Measurements from ENCODE around the gene PITRM1.
"Not testable (repeated sequence)": the region's sequence is repeated elsewhere in the genome, so short reads cannot be mapped to it uniquely, and the experiment has no call there.

The PITRM1 gene

GRCh38 chr10:3199488-3199887, 26.9 kb upstream of the PITRM1 start:
- in situ Hi-C loops (cut with HindIII; ENCODE audit: low pct_ligation_motif_present, low pct_unique_long_range_greater_than_20kb, low sequenced_read_pairs) = no loop called here
- DNase-seq = no peak

DNA sequence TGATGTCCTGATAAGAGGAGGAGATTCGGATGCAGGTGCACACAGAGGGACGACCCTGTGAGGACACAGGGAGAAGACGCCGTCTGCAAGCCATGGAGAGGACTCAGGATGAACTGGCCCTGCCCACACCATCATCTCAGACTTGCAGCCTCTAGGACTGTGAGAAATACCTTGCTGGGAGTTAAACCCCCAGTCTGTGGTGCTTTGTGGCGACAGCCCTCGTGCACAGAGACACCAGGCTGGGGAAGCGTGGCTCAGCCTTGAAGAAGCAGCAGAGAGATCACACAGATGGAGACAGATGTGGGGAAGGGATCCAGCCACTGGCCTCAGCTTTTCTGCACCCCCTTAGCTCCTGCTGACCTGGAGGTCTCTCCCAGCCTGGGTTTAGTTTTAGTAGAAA, 26.3 kb upstream of the PITRM1 start:
- in situ Hi-C loops (cut with HindIII; ENCODE audit: low pct_ligation_motif_present, low pct_unique_long_range_greater_than_20kb, low sequenced_read_pairs) = no loop called here
- no peak for DNase-seq

GRCh38 chr10:3197348-3198003, 24.9 kb upstream of the PITRM1 start:
- in situ Hi-C loops (cut with HindIII; ENCODE audit: low pct_ligation_motif_present, low pct_unique_long_range_greater_than_20kb, low sequenced_read_pairs) = no loop called here
- peak; percentile 86 for DNase-seq

DNA sequence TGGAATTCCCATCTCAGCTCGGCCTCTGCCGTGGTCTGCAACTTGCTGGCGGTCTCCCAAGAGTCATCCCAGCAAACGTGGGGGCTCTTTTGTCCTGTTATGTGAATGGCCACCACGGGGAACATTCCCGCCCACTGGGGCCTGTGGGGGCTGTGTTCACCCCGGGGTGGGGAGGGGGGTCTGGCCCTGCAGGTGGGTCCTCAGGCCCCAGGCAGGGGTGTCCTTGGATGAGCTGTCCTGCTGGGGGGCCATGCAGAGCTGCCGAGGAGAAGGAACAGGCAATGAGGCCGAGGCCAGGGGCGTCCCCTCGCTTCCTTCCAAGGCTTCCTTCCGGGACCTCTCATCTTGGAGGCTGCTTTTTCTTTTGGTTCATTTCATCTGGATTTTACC, 24.4 kb upstream of the PITRM1 start:
- in situ Hi-C loops (cut with HindIII; ENCODE audit: low pct_ligation_motif_present, low pct_unique_long_range_greater_than_20kb, low sequenced_read_pairs) = no loop called here

DNA sequence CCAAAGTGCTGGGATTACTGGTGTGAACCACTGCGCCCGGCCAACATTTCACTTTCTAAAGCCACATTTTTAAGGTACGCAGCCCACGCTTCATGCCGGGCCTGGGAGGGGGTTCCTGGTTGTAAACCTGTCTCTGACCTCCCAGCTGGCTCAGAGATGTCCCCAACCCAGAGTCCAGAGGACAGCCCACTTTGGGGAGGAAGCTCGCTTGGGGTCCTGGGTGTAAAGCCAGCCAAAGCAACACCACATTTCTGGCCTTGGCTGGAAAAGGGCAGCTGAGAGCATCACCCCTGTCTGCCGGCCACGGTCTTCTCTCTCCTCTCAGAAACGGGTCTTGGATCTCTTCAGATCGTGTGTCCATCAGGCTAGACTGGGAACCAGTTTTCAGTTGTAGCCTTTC, 23.9 kb upstream of the PITRM1 start:
- no peak for DNase-seq
- in situ Hi-C loops (cut with HindIII; ENCODE audit: low pct_ligation_motif_present, low pct_unique_long_range_greater_than_20kb, low sequenced_read_pairs) = no loop called here

More for the DNA sequence above, 24.4 kb upstream of the PITRM1 start:
- DNase-seq = no peak

DNA sequence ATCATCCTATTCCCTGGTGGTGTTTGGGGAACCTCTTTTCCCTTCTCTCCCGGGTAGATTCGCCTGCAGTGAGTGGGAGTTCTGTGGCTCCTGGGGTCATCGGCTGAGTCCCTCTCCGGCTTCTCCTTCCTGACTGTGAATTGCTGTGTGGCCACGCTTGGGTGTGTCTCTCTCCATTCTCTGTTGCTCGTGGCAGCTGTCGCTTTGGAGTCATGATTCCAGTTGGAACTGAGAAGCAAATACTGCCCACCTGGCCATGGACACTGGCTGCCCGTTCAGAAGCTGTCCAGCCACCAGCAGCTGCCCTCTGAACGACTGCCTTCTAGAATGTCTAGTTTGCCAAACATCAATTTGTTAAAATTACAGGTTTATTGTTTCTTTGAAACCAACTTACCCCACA, 23.1 kb upstream of the PITRM1 start:
- in situ Hi-C loops (cut with HindIII; ENCODE audit: low pct_ligation_motif_present, low pct_unique_long_range_greater_than_20kb, low sequenced_read_pairs) = no loop called here
- DNase-seq = no peak

DNA sequence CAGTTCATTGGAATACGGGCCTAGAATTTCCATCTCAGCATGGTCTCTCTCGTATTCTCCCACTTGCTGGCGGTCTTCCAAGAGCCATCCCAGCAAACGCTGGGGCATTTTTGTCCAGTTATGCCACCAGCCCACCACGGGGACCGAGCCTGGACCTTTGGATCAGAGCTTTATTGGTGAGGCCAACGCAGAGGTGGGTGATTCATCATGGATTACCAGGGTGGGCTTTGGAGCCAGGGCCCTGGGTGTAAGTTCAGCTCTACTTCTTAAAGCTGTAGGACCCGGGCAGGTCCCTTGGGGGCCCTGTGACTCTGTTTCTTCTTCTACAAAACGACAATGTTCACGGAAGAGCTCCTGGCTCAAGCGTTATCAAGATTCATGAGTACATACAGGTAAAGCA, 22.7 kb upstream of the PITRM1 start:
- DNase-seq = no peak
- in situ Hi-C loops (cut with HindIII; ENCODE audit: low pct_ligation_motif_present, low pct_unique_long_range_greater_than_20kb, low sequenced_read_pairs) = no loop called here

DNA sequence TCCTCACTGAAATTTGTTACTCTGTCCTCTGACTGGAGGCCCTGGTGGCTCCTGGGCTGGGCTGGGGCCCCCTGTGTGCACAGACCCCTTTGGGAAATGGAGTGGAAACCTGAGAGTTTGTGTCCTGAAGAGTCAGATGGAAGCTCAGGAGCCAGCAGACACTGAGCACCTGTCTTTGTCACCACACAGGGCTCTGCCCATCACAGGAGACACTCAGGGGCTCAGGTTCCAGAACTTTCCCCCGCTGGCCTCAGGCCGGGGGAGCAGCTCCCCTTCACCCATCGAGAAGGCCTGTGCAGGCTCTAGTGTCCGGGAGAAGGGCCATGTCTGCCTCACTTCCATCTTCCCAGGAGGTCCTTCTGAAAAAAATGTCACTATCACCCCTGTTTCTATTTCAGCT, 22.3 kb upstream of the PITRM1 start:
- in situ Hi-C loops (cut with HindIII; ENCODE audit: low pct_ligation_motif_present, low pct_unique_long_range_greater_than_20kb, low sequenced_read_pairs) = no loop called here
- DNase-seq = no peak

- in situ Hi-C loops (cut with HindIII; ENCODE audit: low pct_ligation_motif_present, low pct_unique_long_range_greater_than_20kb, low sequenced_read_pairs) = no loop called here
- no peak for DNase-seq
Observed at GRCh38 chr10:3193751-3194150, 21.2 kb upstream of the PITRM1 start.

DNA sequence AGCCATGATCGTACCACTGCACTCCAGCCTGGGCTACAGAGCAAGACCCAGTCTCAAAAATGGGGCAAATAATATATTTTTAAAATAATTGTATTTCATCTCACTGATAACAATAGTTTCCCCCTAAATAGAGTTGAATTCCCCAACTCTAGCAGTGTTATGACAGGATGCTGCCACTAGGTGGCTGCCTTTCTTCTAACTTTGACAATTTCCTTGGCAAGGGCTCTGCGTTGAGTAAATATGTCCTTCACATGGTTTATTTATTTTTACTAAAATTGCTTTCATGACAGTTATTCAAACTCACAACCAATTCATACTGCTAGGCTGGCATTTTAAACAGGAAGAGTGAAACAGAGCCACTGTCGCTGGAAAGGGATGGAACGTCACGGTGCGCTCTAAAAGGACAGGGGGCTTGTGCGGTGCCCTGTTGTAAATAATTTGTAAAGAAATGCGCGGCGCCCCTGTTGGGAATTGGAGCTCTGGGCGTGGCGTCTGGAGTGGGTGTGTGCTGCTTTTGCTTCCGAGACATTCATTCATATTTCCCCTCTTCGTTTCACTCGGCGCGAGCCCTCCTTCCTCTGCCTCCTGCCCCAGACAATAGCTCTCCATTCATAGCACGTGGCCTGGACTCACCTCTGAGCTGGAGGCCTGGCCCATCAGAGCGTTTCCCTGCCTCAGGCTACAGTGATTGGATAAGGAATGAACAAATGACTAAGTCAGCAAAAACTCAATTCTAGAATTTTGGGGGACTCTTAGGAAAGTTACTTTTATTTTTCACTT, 20.5 kb upstream of the PITRM1 start:
- in situ Hi-C loops (cut with HindIII; ENCODE audit: low pct_ligation_motif_present, low pct_unique_long_range_greater_than_20kb, low sequenced_read_pairs) = no loop called here
- DNase-seq = peak; percentile 59

DNA sequence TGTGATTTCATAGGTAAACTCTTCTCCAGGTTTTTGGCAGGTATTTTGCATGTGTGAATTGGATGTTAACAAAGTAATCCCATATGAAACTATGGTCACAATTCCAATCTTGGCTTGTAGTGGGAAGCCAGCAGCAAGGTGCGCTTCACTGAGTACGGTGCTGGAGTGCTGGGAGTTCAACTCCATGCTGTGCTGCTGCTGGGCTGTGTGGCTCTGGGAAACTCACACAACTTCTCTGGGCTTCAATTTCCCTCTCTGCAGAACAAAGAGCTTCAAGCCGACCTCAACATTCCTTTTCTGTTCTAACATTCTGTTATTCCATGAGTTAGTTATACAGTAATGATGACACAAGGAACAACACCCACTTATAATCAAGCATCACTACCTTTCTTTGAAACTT, 18.2 kb upstream of the PITRM1 start:
- in situ Hi-C loops (cut with HindIII; ENCODE audit: low pct_ligation_motif_present, low pct_unique_long_range_greater_than_20kb, low sequenced_read_pairs) = no loop called here
- no peak for DNase-seq

- in situ Hi-C loops (cut with HindIII; ENCODE audit: low pct_ligation_motif_present, low pct_unique_long_range_greater_than_20kb, low sequenced_read_pairs); DNase-seq: not testable (repeated sequence)
Observed at GRCh38 chr10:3187229-3187628, 14.6 kb upstream of the PITRM1 start.

DNA sequence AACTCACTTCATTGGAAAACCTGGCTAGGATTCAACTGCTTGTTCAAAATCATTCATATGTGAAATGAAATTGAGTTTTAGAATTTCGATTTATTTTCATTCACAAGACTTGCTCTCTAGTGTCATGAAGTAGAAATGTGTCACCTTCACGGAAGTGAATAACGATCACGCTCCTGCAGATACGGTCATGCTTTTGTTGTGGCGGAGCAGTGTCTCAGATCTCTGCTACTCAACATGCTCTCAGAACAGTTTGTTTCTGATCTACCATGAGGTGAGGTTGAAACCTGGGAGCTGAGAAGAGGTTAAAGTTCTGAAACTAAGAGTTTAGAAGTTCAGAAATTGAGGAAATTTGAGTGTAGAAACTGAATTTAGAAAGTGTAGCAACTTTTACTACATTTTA, 13.8 kb upstream of the PITRM1 start:
- in situ Hi-C loops (cut with HindIII; ENCODE audit: low pct_ligation_motif_present, low pct_unique_long_range_greater_than_20kb, low sequenced_read_pairs) = no loop called here
- no peak for DNase-seq

GRCh38 chr10:3185386-3185785, 12.8 kb upstream of the PITRM1 start:
- in situ Hi-C loops (cut with HindIII; ENCODE audit: low pct_ligation_motif_present, low pct_unique_long_range_greater_than_20kb, low sequenced_read_pairs) = no loop called here
- DNase-seq = no peak

DNA sequence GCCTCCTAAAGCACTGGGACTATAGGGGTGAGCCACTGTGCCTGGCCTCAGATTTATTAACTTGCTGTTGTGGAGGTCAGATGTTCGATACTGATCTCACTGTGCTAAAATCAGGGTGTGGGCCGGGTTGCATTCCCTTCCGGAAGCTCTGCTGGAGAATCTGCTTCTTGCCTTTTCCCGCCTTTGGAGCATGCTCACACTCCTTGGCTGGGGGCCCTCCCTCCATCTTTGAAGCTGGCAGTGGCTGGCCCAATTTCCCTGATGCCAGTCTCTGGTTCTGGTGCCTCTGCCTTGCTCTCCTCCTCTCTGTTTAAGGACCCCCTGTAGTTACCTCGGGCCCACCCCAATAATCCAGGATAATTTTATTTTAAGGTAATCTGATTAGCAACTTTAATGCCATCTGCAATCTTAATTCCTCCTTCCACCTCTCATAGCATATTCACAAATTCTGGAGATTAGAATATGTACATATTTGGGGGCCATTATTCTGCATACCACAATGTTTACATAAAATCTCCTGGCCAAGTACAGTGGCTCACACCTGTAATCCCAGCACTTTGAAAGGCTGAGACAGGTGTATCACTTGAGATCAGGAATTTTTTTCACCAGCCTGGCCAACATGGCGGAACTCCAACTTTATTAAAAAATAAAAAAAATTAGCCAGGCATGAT, 7.9 kb upstream of the PITRM1 start:
- DNase-seq = no peak
- in situ Hi-C loops (cut with HindIII; ENCODE audit: low pct_ligation_motif_present, low pct_unique_long_range_greater_than_20kb, low sequenced_read_pairs) = no loop called here

GRCh38 chr10:3179174-3179573, 6.6 kb upstream of the PITRM1 start:
- DNase-seq = no peak
- in situ Hi-C loops (cut with HindIII; ENCODE audit: low pct_ligation_motif_present, low pct_unique_long_range_greater_than_20kb, low sequenced_read_pairs) = no loop called here

DNA sequence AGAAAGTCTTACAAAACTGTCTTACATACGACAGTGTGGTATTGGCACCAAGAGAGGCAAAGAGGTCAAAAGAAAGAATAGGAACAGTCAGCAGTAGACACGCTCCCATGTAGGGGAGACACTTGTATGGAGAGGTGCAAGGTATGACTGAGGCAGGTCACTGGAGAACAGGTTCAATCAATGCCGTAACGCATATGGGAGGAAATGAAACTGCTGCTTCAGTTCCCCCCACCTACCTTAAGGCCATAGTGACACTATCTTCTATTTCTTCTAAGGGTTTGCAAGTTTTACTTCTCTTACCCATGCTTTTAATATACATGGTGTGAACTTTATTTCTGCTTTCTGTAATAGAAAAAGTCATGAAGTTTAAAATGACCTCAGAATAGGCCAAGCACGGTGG, 5.5 kb upstream of the PITRM1 start:
- in situ Hi-C loops (cut with HindIII; ENCODE audit: low pct_ligation_motif_present, low pct_unique_long_range_greater_than_20kb, low sequenced_read_pairs) = no loop called here
- DNase-seq = no peak

DNA sequence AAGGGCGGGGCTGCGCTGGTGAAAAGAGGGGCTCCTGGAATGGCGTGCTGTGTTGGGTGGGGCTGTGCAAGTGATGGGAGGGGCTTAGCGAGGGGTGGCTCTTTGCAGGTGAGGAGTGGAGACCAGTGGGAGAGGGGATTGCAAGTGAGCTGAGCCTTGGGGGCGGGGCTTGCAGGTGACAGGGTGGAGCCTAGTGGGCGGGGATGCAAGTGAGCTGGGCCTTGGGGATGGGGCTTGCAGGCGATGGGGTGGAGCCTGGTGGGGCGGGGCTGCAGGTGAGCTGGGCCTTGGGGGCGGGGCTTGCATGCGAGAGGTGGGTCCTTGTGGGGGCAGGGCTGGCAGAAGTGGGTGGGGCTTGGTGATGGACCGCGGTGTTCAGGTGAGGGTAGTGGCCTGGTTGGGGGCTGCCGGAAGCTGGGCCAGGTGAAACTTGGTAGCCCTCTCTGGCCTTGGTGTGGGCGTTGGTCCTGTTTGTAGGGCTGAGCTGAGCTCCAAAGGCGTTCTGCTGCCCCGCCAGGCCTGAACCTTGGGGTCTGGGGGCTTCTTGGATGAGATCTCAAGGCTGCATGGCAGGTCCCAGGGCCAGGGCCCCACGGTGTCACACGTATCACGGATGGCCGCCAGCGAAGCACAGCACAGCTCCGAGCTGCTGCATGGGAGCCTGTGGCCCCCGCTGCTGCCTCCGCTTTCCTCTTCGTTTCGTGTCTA, 743 bp upstream of the PITRM1 start:
- no peak for DNase-seq
- in situ Hi-C loops (cut with HindIII; ENCODE audit: low pct_ligation_motif_present, low pct_unique_long_range_greater_than_20kb, low sequenced_read_pairs) = no loop called here

GRCh38 chr10:3172081-3172445, 519 bp downstream of the PITRM1 start:
- in situ Hi-C loops (cut with HindIII; ENCODE audit: low pct_ligation_motif_present, low pct_unique_long_range_greater_than_20kb, low sequenced_read_pairs) = no loop called here
- peak; percentile 67 for DNase-seq
